HCT116 (cell line): Measurements from ENCODE around the gene SLC12A1. TPM values are rescaled to one million over a fixed set of nuclear protein-coding genes. Genes with fewer than 3 reads are reported as not detected.

Source experiments
- ATAC-seq: fragments of 200-7000 bp; cut with Tn5 transposase; 2 replicates; pipeline ENCODE4 v1.9.1; 2020; ENCODE audit warnings: mild to moderate bottlenecking, moderate library complexity
- BruUV-seq: library from RNA; stranded (reverse); fragments of 400-500 nt; replicated peaks from 2 replicates; lab custom pipeline; 2021; lab: Mats Ljungman, UMichigan
- CTCF ChIA-PET: fragments of 300-600 bp; sonication (Branson Sonifier 250); formaldehyde crosslinking; loops from one replicate; lab custom pipeline; 2021; ENCODE audit warnings: antibody characterized with exemption; lab: Charles Lee
- POLR2A ChIA-PET: fragments of 300-600, 350-600 bp; sonication (Branson Sonifier 250); formaldehyde crosslinking; loops from one replicate; lab custom pipeline; 2021; ENCODE audit warnings: antibody characterized with exemption; lab: Charles Lee
- RAD21 ChIA-PET, 2 experiments: fragments of 300-600 bp; sonication (Branson Sonifier 250); formaldehyde crosslinking; loops; one replicate each; lab custom pipeline; 2023; ENCODE audit warnings: low total read pairs in 2 of 2; ENCODE audit not compliant: uncharacterized antibody in 2 of 2, unreplicated experiment in 2 of 2, low non-redundant PET in 1 of 2; lab: Charles Lee
- DNase-seq: peaks from one replicate; pipeline ENCODE4 v3.0.0-alpha.2; 2010; ENCODE audit warnings: low read depth, low spot score
- H2AFZ ChIP-seq: fragments of 200-600 bp; shearing (Covaris generic), sonication (generic); 2 replicates; pipeline ENCODE4 v1.6.1; 2017; ENCODE audit warnings: low read depth, mixed run types, mixed read lengths, antibody characterized with exemption, low read length; ENCODE audit not compliant: poor library complexity, severe bottlenecking
- H3K27ac ChIP-seq: 2 replicates; pipeline ENCODE4 v1.5.1; 2012; ENCODE audit warnings: low read depth, low read length
- H3K27me3 ChIP-seq: fragments of 200-600 bp; sonication (generic); 2 replicates; pipeline ENCODE4 v1.6.1; 2016; ENCODE audit warnings: mixed run types, low read length, mixed read lengths; ENCODE audit not compliant: insufficient read depth
- H3K36me3 ChIP-seq, 2 experiments: fragments of 200-500 bp in 1 of 2; fragments of 200-600 bp in 1 of 2; sonication (Bioruptor generic) in 1 of 2; sonication (generic) in 1 of 2; 2 replicates each; pipeline versions ENCODE4 v1.5.1 to v1.6.1; 2014 to 2016; ENCODE audit warnings: low read length in 2 of 2, inconsistent platforms in 1 of 2, mixed read lengths in 1 of 2, mixed run types in 1 of 2; ENCODE audit not compliant: insufficient read depth in 2 of 2, control insufficient read depth in 1 of 2
- H3K4me1 ChIP-seq, 2 experiments: fragments of 200-600 bp in 1 of 2; sonication (generic) in 1 of 2; 2 replicates each; pipeline versions ENCODE4 v1.5.1 to v1.6.1; 2012 to 2017; ENCODE audit warnings: low read length in 2 of 2, inconsistent platforms in 1 of 2, mild to moderate bottlenecking in 1 of 2, mixed read lengths in 1 of 2, mixed run types in 1 of 2, moderate library complexity in 1 of 2; ENCODE audit not compliant: insufficient read depth in 2 of 2, control insufficient read depth in 1 of 2
- H3K4me2 ChIP-seq: fragments of 200-600 bp; sonication (generic); 2 replicates; pipeline ENCODE4 v1.6.1; 2017; ENCODE audit warnings: mixed run types, low read length, mixed read lengths
- H3K4me3 ChIP-seq, 2 experiments: fragments of 200-600 bp in 1 of 2; sonication (generic) in 1 of 2; replicated peaks in 1 of 2; 2 replicates each; pipeline ENCODE4 v1.5.1; 2011 to 2016; ENCODE audit warnings: low read length in 2 of 2, control low read depth in 1 of 2, low read depth in 1 of 2, mild to moderate bottlenecking in 1 of 2, mixed read lengths in 1 of 2, mixed run types in 1 of 2
- H3K79me2 ChIP-seq: fragments of 200-600 bp; sonication (generic); 2 replicates; pipeline ENCODE4 v1.6.1; 2017; ENCODE audit warnings: mild to moderate bottlenecking, mixed run types, low read length, moderate library complexity, mixed read lengths; ENCODE audit not compliant: insufficient read depth
- H3K9ac ChIP-seq: fragments of 200-600 bp; sonication (generic); 2 replicates; pipeline ENCODE4 v1.6.1; 2016; ENCODE audit warnings: low read length, mixed read lengths
- H3K9me2 ChIP-seq: fragments of 200-600 bp; sonication (generic), shearing (Covaris generic); 2 replicates; pipeline ENCODE4 v1.6.1; 2017; ENCODE audit warnings: mixed run types, mild to moderate bottlenecking, moderate library complexity; ENCODE audit not compliant: insufficient read depth
- H3K9me3 ChIP-seq, 2 experiments: fragments of 200-500 bp in 1 of 2; fragments of 200-600 bp in 1 of 2; sonication (Bioruptor generic) in 1 of 2; sonication (generic) in 1 of 2; 2 replicates each; pipeline ENCODE4 v1.6.1; 2014 to 2017; ENCODE audit warnings: low read length in 2 of 2, mixed read lengths in 2 of 2, inconsistent platforms in 1 of 2, low read depth in 1 of 2, mild to moderate bottlenecking in 1 of 2, mixed run types in 1 of 2, moderate library complexity in 1 of 2; ENCODE audit not compliant: control insufficient read depth in 1 of 2, insufficient read depth in 1 of 2
- H4K20me1 ChIP-seq: fragments of 200-600 bp; sonication (generic), shearing (Covaris generic); 2 replicates; pipeline ENCODE4 v1.6.1; 2017; ENCODE audit warnings: mixed run types, mild to moderate bottlenecking, moderate library complexity; ENCODE audit not compliant: insufficient read depth
- CEBPB ChIP-seq: IDR thresholded peaks from 2 replicates; pipeline ENCODE4 v1.6.1; 2012; ENCODE audit warnings: low read depth
- SIN3A ChIP-seq: IDR thresholded peaks from 2 replicates; pipeline ENCODE4 v1.6.1; 2012; ENCODE audit warnings: low read depth
- SRF ChIP-seq: IDR thresholded peaks from 2 replicates; pipeline ENCODE4 v1.6.1; 2012; ENCODE audit warnings: low read depth
- TCF7L2 ChIP-seq: IDR thresholded peaks from 2 replicates; pipeline ENCODE4 v1.7.0; 2011; ENCODE audit warnings: borderline replicate concordance, inconsistent platforms; ENCODE audit not compliant: insufficient read depth, insufficient read length; ENCODE audit errors: extremely low read depth
- intact Hi-C: fragments of 100-400 bp; cut with micrococcal nuclease; formaldehyde crosslinking; loops from 2 replicates; pipeline ENCODE4 v1.10.0; 2022
- total RNA-seq: library from RNA; stranded (reverse); gene quantifications from one replicate; pipeline ENCODE4 v1.2.1, GENCODE V29; 2021; ENCODE audit not compliant: unreplicated experiment
- TF ChIP-seq, protein P1 (sequence below), 3 experiments: fragments of 200-600 bp in 1 of 3; sonication (generic) in 1 of 3; IDR thresholded peaks in 2 of 3; conservative IDR thresholded peaks in 1 of 3; 2 replicates each; pipeline ENCODE4 v1.5.1; 2012 to 2017; ENCODE audit warnings: low read depth in 2 of 3, low read length in 2 of 3, antibody characterized with exemption in 1 of 3, borderline replicate concordance in 1 of 3, control low read depth in 1 of 3, mild to moderate bottlenecking in 1 of 3, mixed read lengths in 1 of 3, mixed run types in 1 of 3, moderate library complexity in 1 of 3; ENCODE audit not compliant: insufficient read depth in 1 of 3
- TF ChIP-seq, protein P2 (sequence below): IDR thresholded peaks from 2 replicates; pipeline ENCODE4 v1.6.1; 2012
- TF ChIP-seq, protein P3 (sequence below): IDR thresholded peaks from 2 replicates; pipeline ENCODE4 v1.6.1; 2012; ENCODE audit warnings: low read depth

SLC12A1 gene
- total RNA-seq, 1 experiment from 2014 or later, result not detected

DNA sequence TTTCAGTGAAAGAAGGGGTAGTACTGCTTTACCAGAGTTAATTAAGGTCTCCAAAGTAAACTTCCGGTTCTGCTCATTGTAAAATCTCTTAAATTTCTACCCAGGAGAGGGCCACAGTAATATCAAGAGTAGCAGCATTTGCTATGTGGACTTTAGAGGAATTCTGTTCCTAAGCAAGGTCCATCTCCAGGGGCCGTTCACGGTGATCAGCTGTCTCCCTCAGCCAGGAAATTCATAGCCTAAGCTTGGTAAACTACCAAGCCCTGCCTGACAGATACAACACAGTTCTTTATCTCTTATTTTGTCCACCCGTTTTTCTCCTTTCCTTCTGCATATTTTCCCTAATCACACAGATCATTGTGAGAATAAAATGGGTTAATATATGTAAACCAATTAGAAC is 127.4 kb downstream of the SLC12A1 start (continued):
- TF ChIP-seq, protein P1, sequence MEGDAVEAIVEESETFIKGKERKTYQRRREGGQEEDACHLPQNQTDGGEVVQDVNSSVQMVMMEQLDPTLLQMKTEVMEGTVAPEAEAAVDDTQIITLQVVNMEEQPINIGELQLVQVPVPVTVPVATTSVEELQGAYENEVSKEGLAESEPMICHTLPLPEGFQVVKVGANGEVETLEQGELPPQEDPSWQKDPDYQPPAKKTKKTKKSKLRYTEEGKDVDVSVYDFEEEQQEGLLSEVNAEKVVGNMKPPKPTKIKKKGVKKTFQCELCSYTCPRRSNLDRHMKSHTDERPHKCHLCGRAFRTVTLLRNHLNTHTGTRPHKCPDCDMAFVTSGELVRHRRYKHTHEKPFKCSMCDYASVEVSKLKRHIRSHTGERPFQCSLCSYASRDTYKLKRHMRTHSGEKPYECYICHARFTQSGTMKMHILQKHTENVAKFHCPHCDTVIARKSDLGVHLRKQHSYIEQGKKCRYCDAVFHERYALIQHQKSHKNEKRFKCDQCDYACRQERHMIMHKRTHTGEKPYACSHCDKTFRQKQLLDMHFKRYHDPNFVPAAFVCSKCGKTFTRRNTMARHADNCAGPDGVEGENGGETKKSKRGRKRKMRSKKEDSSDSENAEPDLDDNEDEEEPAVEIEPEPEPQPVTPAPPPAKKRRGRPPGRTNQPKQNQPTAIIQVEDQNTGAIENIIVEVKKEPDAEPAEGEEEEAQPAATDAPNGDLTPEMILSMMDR (IDR thresholded peaks at IDR 0.05 in 2 of 3, conservative IDR thresholded peaks at IDR 0.05 in 1 of 3; ENCODE audit: borderline replicate concordance in 1 of 3, insufficient read depth in 1 of 3, low read depth in 2 of 3, low read length in 2 of 3), result no peak
- TF ChIP-seq SRF (no peak), TCF7L2 (no peak)
- TF ChIP-seq, protein P2, sequence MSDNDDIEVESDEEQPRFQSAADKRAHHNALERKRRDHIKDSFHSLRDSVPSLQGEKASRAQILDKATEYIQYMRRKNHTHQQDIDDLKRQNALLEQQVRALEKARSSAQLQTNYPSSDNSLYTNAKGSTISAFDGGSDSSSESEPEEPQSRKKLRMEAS, result no peak

DNA sequence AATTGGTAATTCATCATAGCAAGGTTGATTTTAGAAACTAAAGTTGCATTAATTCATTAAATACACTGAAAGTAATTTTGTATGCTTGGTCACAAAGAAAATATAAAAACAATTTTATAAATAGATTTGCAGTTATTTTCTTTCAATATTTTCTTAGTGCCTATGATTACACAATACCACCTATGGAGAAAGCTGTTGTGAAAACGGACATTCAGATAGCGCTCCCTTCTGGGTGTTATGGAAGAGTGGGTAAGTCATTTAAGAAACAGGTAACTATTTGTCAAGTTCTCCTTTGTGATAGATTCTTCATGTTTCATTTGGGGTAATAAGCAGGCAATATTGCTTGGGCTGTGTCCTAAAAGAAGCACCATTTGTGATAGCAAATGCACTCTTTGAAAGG is 128.2 kb downstream of the SLC12A1 start:
- ChIA-PET RAD21 (no interaction called here), CTCF (no interaction called here), POLR2A (no interaction called here)
- Histone ChIP-seq H2AFZ (no peak overlapping the region), H3K4me1 (peaks cover 13 to 20% of the 10 kb centered on the region in 2 experiments; a peak in 3 of 4 replicates), H3K27me3 (no peaks in the 10 kb centered on the region), H3K9me3 (no peaks in the 10 kb centered on the region), H3K4me3 (no peak overlapping the region), H3K9me2 (no peaks in the 10 kb centered on the region), H4K20me1 (no peaks in the 10 kb centered on the region), H3K79me2 (peaks cover 62% of the 10 kb centered on the region), H3K9ac (no peak overlapping the region), H3K27ac (no peak overlapping the region), H3K36me3 (peaks cover 18 to 35% of the 10 kb centered on the region in 2 experiments; a peak in 3 of 4 replicates), H3K4me2 (no peak overlapping the region; the same call in 1 of the 2 replicates)
- no peak for DNase-seq
- no peak for TF ChIP-seq SIN3A
- TF ChIP-seq, protein P3, sequence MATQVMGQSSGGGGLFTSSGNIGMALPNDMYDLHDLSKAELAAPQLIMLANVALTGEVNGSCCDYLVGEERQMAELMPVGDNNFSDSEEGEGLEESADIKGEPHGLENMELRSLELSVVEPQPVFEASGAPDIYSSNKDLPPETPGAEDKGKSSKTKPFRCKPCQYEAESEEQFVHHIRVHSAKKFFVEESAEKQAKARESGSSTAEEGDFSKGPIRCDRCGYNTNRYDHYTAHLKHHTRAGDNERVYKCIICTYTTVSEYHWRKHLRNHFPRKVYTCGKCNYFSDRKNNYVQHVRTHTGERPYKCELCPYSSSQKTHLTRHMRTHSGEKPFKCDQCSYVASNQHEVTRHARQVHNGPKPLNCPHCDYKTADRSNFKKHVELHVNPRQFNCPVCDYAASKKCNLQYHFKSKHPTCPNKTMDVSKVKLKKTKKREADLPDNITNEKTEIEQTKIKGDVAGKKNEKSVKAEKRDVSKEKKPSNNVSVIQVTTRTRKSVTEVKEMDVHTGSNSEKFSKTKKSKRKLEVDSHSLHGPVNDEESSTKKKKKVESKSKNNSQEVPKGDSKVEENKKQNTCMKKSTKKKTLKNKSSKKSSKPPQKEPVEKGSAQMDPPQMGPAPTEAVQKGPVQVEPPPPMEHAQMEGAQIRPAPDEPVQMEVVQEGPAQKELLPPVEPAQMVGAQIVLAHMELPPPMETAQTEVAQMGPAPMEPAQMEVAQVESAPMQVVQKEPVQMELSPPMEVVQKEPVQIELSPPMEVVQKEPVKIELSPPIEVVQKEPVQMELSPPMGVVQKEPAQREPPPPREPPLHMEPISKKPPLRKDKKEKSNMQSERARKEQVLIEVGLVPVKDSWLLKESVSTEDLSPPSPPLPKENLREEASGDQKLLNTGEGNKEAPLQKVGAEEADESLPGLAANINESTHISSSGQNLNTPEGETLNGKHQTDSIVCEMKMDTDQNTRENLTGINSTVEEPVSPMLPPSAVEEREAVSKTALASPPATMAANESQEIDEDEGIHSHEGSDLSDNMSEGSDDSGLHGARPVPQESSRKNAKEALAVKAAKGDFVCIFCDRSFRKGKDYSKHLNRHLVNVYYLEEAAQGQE, result no peak
- TF ChIP-seq, protein P1 (IDR thresholded peaks at IDR 0.05 in 2 of 3, conservative IDR thresholded peaks at IDR 0.05 in 1 of 3; ENCODE audit: borderline replicate concordance in 1 of 3, insufficient read depth in 1 of 3, low read depth in 2 of 3, low read length in 2 of 3), result peak in 1 of 3 experiments; percentile 34; a peak in 1 of 6 replicates
- TF ChIP-seq CEBPB, result peak; percentile 30; the same call in 1 of the 2 replicates
- intact Hi-C loops, result no loop called here
- ATAC-seq, result no peak
- BruUV-seq, result no TSS peak
